ENCODE results near the gene RCC1. TPM values are rescaled to one million over a fixed set of nuclear protein-coding genes. Genes with fewer than 3 reads are reported as not detected.

Gene RCC1
- total RNA-seq (2021; ENCODE audit: unreplicated experiment) (61.2 TPM), Bru-seq, nascent RNA (percentile 91 among the genes with signal in this experiment), BruChase-seq, experiment 1, labeled RNA remaining after a 2-hour chase (percentile 88 among the genes with signal in this experiment), BruChase-seq, experiment 2, labeled RNA remaining after a 6-hour chase (percentile 90 among the genes with signal in this experiment)
- 57.8 TPM for polyA plus RNA-seq (2012; ENCODE audit: insufficient read length)
- long read RNA-seq, transcript RCC1-202 (10 exons, 2,424 nt): major isoform, 35 of 79 reads
- long read RNA-seq, partial matches to known transcripts: 8 of 79 reads
- long read RNA-seq, other reads (novel, unspliced or antisense): 32 of 79 reads

GRCh38 chr1:28505406-28506187 lies at the start of gene RCC1:
Gene RCC1 (plus strand): TSS chr1:28506043. CDS start chr1:28529867, 23,824 bp downstream.
- POLR2A ChIA-PET: interaction anchor here (0.6 to 0.9 kb wide), 4 partner anchors 11 to 94 kb away, joined by 3 to 5 read pairs (median 4); no protein-coding TSS in a partner anchor
- ATAC-seq: peak; percentile 88
- peak within 1 kb of the TSS; percentile 81 to 96 for H3K4me3 ChIP-seq (ENCODE audit: low read depth in 2 of 2, low read length in 2 of 2)
- in situ Hi-C loops (cut with HindIII; ENCODE audit: low pct_unique_long_range_greater_than_20kb, low sequenced_read_pairs) (no loop called here), intact Hi-C loops (cut with micrococcal nuclease; ENCODE audit: unreplicated experiment) (no loop called here)
- H3K27ac ChIP-seq (ENCODE audit: low read length): peak within 1 kb of the TSS; percentile 100
- BruUV-seq (replicated peaks): TSS peak; percentile 98
- CTCF ChIA-PET: no interaction called here
- H3K4me1 ChIP-seq (ENCODE audit: control insufficient read depth, insufficient read depth, low read length): peaks cover 19% of the 10 kb centered on the region
- TF ChIP-seq CTCF (IDR thresholded peaks at IDR 0.05): no peak
- TF ChIP-seq SIN3A (IDR thresholded peaks at IDR 0.05; ENCODE audit: borderline replicate concordance, insufficient read depth, low read depth, low read length): peak; percentile 35; the same call in 1 of the 2 replicates
- peak in 1 of 2 experiments; percentile 58; a peak in 2 of 4 replicates for TF ChIP-seq REST (IDR thresholded peaks at IDR 0.05; ENCODE audit: insufficient read depth in 1 of 2, low read depth in 2 of 2, low read length in 1 of 2)
- peak; percentile 100 for TF ChIP-seq POLR2AphosphoS5 (IDR thresholded peaks at IDR 0.05; ENCODE audit: low read depth, low read length)
- TF ChIP-seq TCF7L2 (IDR thresholded peaks at IDR 0.05; ENCODE audit: low read depth, low read length): no peak
- peaks cover 36% of the 10 kb centered on the region for H3K36me3 ChIP-seq (ENCODE audit: control insufficient read depth, insufficient read depth, low read length)
- DNase-seq (ENCODE audit: low read depth, low spot score): peak; percentile 99
- H3K27me3 ChIP-seq (ENCODE audit: control insufficient read depth, insufficient read depth, low read length): no peaks in the 10 kb centered on the region
- no peaks in the 10 kb centered on the region for H3K9me3 ChIP-seq (ENCODE audit: control insufficient read depth, insufficient read depth, low read depth, low read length)

GRCh38 chr1:28456078-28456477 lies 49.8 kb upstream of the RCC1 start:
- Histone ChIP-seq H3K27me3 (ENCODE audit: control insufficient read depth, insufficient read depth, low read length) (no peaks in the 10 kb centered on the region), H3K4me1 (ENCODE audit: control insufficient read depth, insufficient read depth, low read length) (no peaks in the 10 kb centered on the region), H3K27ac (ENCODE audit: low read length) (no peak overlapping the region), H3K4me3 (ENCODE audit: low read depth in 2 of 2, low read length in 2 of 2) (no peak overlapping the region), H3K9me3 (ENCODE audit: control insufficient read depth, insufficient read depth, low read depth, low read length) (no peaks in the 10 kb centered on the region), H3K36me3 (ENCODE audit: control insufficient read depth, insufficient read depth, low read length) (peaks cover 4% of the 10 kb centered on the region; the same call in 1 of the 2 replicates)
- in situ Hi-C loops (cut with HindIII; ENCODE audit: low pct_unique_long_range_greater_than_20kb, low sequenced_read_pairs): no loop called here
- TSS peak; percentile 31 for BruUV-seq (replicated peaks)
- peak; percentile 42; the same call in 1 of the 2 replicates for ATAC-seq
- TF ChIP-seq CTCF (IDR thresholded peaks at IDR 0.05) (no peak), REST (IDR thresholded peaks at IDR 0.05; ENCODE audit: insufficient read depth in 1 of 2, low read depth in 2 of 2, low read length in 1 of 2) (no peak), SIN3A (IDR thresholded peaks at IDR 0.05; ENCODE audit: borderline replicate concordance, insufficient read depth, low read depth, low read length) (no peak)
- intact Hi-C loops (cut with micrococcal nuclease; ENCODE audit: unreplicated experiment): no loop called here
- ChIA-PET CTCF (no interaction called here), POLR2A (no interaction called here)
- DNase-seq (ENCODE audit: low read depth, low spot score): no peak

All from Panc1 (cell line).